NCI-H146 (cell line): ENCODE data around the gene SEC16B.

Experiments
- DNase-seq: peaks from one replicate; lab custom pipeline; 2025; lab: John Stamatoyannopoulos, UW

The SEC16B gene

DNA sequence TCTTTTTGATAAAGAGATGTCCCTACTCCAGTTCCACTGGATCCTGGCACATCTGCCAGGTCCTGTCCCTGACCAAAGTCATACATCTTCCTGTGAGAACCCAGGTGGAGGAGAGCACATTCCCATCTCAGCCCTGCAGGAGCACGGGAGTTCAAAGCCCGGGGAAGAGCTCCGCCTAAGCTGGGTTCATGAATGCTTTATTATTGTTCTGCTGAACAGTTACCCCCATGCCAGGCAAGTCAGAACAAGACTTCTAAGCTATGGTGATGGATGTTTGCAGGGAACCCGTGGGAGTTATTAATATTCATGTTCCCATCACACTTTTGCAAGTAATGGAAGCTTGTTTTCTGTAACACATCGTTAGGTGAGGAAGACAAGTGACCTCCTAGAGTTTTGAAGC, 62.9 kb downstream of the SEC16B start:
- DNase-seq, result no peak

DNA sequence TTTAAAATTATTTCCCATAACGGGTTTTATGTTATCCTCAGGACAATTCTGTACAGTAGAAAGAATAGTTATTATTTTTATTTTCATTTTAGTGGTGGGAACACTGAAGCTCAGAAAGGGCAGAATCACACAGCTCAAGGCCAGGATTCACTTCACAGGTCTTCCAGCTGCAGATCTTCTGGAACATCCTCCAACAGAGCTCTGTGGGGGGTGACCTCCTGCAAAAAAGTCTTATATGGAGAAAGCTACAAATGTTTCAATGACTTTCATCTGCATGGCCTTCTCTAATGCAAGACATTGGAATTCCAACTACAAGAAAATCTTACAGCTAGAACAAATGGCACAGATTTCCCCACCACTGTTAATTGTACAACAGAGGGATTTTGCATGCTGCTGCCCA, 64.2 kb downstream of the SEC16B start:
- no peak for DNase-seq

DNA sequence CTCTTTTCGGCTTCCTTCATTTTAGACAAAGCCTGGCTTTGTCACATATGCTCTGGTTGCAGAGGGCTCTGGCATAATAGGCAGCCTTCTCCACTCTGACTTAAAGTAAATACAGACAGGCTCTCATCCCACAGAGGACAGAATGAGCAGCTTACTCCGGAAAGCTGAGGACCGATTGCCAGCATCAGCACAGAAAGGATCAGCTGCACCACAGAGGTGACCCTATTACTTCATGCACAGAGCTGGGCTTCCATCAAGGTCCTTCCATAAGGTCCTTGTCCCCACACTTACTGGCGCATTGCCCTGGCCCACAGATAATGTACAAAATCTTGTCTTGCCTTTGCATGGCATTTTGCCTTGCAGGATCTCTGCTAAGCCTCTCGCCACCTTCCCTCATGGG, 67.6 kb downstream of the SEC16B start:
- no peak for DNase-seq

DNA sequence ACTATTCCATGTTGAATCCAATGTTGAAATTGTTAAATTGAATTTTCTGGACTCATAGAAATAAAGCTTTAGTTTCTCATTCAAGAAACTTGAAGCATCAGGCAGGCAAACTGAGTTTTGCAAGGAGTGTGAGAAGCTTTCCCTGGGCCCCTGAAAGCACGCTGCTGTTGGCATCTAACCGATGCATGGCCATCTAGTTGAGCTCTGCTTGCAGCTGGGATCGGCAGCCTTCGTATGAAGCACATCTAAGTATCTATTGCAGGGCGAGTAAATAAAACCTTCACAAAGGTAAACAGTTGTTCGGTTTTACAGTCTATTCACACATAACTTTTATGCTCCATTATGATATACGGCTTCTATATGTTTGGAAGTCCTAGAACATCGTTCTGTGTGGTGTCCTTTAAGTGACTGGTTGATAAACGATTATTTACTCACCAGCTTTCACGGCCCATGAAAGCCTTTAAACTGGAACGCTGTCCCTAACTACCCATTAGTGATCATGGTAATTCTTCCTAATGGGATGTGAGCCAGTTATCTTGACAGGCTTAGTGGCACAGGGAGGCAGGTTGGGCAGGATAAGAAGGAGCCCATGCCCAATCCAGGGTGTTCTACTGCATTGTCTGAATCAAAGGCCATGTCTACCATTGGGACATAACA, 71.7 kb downstream of the SEC16B start:
- DNase-seq, result no peak

DNA sequence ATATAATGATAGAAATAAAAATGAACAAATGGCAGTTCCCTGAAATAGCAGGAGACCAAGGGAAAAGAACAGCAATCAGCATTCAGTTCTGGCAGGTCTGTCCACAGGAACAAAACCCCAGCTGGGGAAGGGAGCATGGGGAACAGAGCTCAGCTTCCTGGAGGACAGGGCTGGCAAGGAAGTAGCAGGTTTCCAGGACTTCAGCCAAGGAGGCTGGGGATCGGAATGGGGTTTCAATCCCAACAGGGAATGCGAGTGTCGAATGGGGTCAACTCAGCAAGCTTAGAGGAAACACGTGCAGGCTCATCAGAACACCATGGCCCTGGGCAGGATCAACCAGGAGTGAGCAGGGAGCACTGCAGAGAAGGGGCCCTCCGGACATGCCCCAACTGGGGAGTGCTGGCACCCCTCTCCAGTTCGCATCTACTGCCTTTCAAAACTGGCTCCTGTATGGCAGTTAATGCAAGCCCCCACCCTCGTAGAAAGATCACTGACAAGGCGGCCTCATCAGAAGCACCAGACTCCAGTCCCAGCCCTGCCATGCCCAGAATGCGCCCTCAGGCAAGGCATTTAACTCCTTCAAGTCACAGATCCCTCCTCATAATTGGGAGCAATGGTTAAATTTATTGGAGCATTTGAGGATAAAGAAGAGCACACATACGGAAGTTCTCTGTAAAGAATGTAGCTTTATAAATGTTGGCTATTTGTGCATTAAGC, 72.4 kb downstream of the SEC16B start:
- DNase-seq, result no peak
